SK-N-MC (cell line): ENCODE results near the gene ABHD1.
"Not testable (repeated sequence)": the region's sequence is repeated elsewhere in the genome, so short reads cannot be mapped to it uniquely, and the experiment has no call there.

Experiments
- DNase-seq: peaks from one replicate; pipeline ENCODE4 v3.0.0-alpha.2; 2011; ENCODE audit warnings: low read depth, low spot score
- H3K27ac ChIP-seq: fragments of 200-600 bp; sonication (generic); 2 replicates; pipeline ENCODE4 v1.5.1; 2016; ENCODE audit warnings: mixed run types
- H3K36me3 ChIP-seq: fragments of 200-600 bp; sonication (generic); 2 replicates; pipeline ENCODE4 v1.6.1; 2017; ENCODE audit warnings: antibody characterized with exemption, low read length, mixed read lengths; ENCODE audit not compliant: insufficient read depth
- H3K4me3 ChIP-seq: fragments of 200-600 bp; sonication (generic); 2 replicates; pipeline ENCODE4 v1.5.1; 2016
- H3K9ac ChIP-seq: fragments of 200-600 bp; sonication (generic); 2 replicates; pipeline ENCODE4 v1.8.0; 2017; ENCODE audit warnings: mixed run types, mixed read lengths; ENCODE audit not compliant: insufficient read length
- H3K9me3 ChIP-seq: fragments of 200-600 bp; sonication (generic); 2 replicates; pipeline ENCODE4 v1.6.1; 2017; ENCODE audit warnings: low read depth, mild to moderate bottlenecking, antibody characterized with exemption, low read length, moderate library complexity, mixed read lengths
- EZH2 ChIP-seq: fragments of 200-600 bp; sonication (generic); IDR thresholded peaks from one replicate; pipeline ENCODE4 v1.6.1; 2017; ENCODE audit warnings: antibody characterized with exemption
- FOXP2 ChIP-seq: optimal IDR thresholded peaks from 2 replicates; pipeline ENCODE3; 2011; ENCODE audit warnings: mild to moderate bottlenecking, moderate library complexity; ENCODE audit not compliant: insufficient read depth; ENCODE audit errors: extremely low read length, control extremely low read depth
- POLR2AphosphoS5 ChIP-seq: IDR thresholded peaks from 2 replicates; pipeline ENCODE4 v1.6.1; 2012; ENCODE audit warnings: mild to moderate bottlenecking, low read depth, low read length, borderline replicate concordance

The ABHD1 gene

GRCh38 chr2:27099334-27099955 lies 24.2 kb upstream of the ABHD1 start:
- no peaks in the 10 kb centered on the region for H3K9me3 ChIP-seq
- no peak overlapping the region for H3K4me3 ChIP-seq
- no peaks in the 10 kb centered on the region for H3K36me3 ChIP-seq
- no peak for DNase-seq
- no peak for TF ChIP-seq FOXP2
- TF ChIP-seq EZH2: no peak
- no peak for TF ChIP-seq POLR2AphosphoS5
- no peak overlapping the region for H3K9ac ChIP-seq
- no peak overlapping the region for H3K27ac ChIP-seq

- H3K9ac ChIP-seq: no peak overlapping the region
- H3K4me3 ChIP-seq: no peak overlapping the region
- DNase-seq: no peak
- no peaks in the 10 kb centered on the region for H3K9me3 ChIP-seq
- no peaks in the 10 kb centered on the region for H3K36me3 ChIP-seq
- no peak for TF ChIP-seq POLR2AphosphoS5
- TF ChIP-seq EZH2: no peak
- TF ChIP-seq FOXP2: no peak
- no peak overlapping the region for H3K27ac ChIP-seq
These were observed 23.6 kb upstream of the ABHD1 start for GRCh38 chr2:27100036-27100435.

- H3K9me3 ChIP-seq: no peaks in the 10 kb centered on the region
- no peak overlapping the region for H3K4me3 ChIP-seq
- H3K9ac ChIP-seq: no peak overlapping the region
- H3K27ac ChIP-seq: no peak overlapping the region
- no peaks in the 10 kb centered on the region for H3K36me3 ChIP-seq
- no peak for TF ChIP-seq EZH2
- no peak for TF ChIP-seq FOXP2
- TF ChIP-seq POLR2AphosphoS5: no peak
- no peak for DNase-seq
These were observed 21.3 kb upstream of the ABHD1 start for GRCh38 chr2:27102329-27102728.

GRCh38 chr2:27105981-27106380 lies 17.6 kb upstream of the ABHD1 start:
- no peaks in the 10 kb centered on the region for H3K9me3 ChIP-seq
- no peaks in the 10 kb centered on the region for H3K36me3 ChIP-seq
- no peak overlapping the region for H3K27ac ChIP-seq
- H3K4me3 ChIP-seq: no peak overlapping the region
- no peak for TF ChIP-seq EZH2
- no peak for TF ChIP-seq FOXP2
- no peak for TF ChIP-seq POLR2AphosphoS5
- H3K9ac ChIP-seq: no peak overlapping the region
- DNase-seq: no peak

DNA sequence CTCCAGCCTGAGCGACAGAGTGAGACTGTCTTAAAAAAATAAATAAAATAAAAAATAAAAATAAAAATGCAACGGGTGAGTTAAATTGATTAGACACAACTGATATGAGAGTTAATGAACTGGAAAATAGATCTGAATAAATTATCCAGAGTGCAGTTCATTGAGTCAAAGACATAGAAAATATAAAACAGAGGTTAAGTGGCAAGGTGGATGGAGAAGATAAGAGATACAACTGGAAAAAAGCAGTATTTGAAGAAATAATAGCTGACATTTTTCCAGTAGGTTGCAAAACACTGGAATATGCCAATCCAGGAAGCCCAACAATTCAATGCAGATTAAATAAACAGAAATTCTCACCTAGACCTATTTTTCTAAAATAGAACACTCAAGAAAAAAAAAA lies 15.4 kb upstream of the ABHD1 start:
- Histone ChIP-seq H3K9me3 (no peaks in the 10 kb centered on the region), H3K9ac (no peak overlapping the region), H3K36me3 (no peaks in the 10 kb centered on the region), H3K4me3 (no peak overlapping the region), H3K27ac (no peak overlapping the region)
- no peak for TF ChIP-seq FOXP2
- no peak for TF ChIP-seq POLR2AphosphoS5
- TF ChIP-seq EZH2: no peak
- no peak for DNase-seq

DNA sequence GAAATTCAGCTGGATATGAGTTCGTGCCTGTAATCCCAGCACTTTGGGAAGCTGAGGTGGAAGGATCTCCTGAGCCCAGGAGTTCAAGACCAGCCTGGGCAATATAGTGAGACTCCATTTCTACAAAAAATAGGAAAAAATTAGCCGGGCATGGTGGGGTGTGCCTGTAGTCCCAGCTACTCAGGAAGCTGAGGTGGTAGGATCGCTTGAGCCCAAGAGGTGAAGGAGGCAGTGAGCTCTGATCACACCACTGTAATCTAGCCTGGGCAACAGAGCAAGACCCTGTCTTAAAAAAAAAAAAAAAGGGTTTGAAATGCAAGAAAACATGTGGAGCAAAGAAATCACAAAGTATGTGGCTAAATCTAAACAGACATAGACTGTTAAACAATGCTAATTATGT lies 14.5 kb upstream of the ABHD1 start:
- TF ChIP-seq EZH2 (no peak), FOXP2 (no peak), POLR2AphosphoS5 (no peak)
- no peak overlapping the region for H3K9ac ChIP-seq

GRCh38 chr2:27110603-27111352 lies 12.8 kb upstream of the ABHD1 start:
- not testable (repeated sequence) for H3K9ac ChIP-seq, DNase-seq, H3K4me3 ChIP-seq

More for the DNA sequence above, 14.5 kb upstream of the ABHD1 start:
- no peaks in the 10 kb centered on the region for H3K36me3 ChIP-seq
- H3K9me3 ChIP-seq: no peaks in the 10 kb centered on the region
- H3K27ac ChIP-seq: no peak overlapping the region
- H3K4me3 ChIP-seq: no peak overlapping the region
- DNase-seq: no peak

GRCh38 chr2:27111392-27112078 lies 12.1 kb upstream of the ABHD1 start:
- not testable (repeated sequence) for H3K4me3 ChIP-seq, H3K9me3 ChIP-seq, H3K9ac ChIP-seq, H3K27ac ChIP-seq, DNase-seq, H3K36me3 ChIP-seq

More at GRCh38 chr2:27110603-27111352, 12.8 kb upstream of the ABHD1 start:
- H3K27ac ChIP-seq, H3K9me3 ChIP-seq, H3K36me3 ChIP-seq: not testable (repeated sequence)
